ENCODE measurements around the gene RAET1E.

RAET1E gene

DNA sequence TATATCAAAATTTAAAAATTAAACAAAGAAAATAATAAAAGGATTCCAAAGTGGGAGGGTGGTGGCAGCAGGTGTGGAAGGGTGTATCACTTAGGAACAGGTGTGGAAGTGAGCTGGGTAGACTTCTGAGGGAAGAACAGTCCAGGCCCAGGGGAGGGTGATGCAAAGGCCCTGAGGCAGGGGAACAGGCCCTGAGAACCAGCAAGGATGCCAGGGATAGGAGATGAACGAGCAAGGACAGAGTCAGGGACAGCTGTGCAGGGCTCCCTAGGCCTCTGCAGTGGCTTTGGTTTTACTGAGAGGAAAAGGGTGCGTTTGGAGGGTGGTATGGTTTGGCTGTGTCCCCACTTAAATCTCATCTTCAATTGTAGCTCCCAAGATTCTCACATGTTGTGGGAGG is 9.4 kb upstream of the RAET1E start:
- Histone ChIP-seq H3K36me3 (no peaks in the 10 kb centered on the region), H3K4me3 (ENCODE audit: low read depth in 1 of 2, low read length in 1 of 2) (no peak overlapping the region), H3K27ac (no peak overlapping the region), H3K9me3 (no peaks in the 10 kb centered on the region), H3K4me1 (ENCODE audit: control insufficient read depth in 1 of 2, insufficient read depth in 1 of 2, low read depth in 1 of 2, low read length in 1 of 2) (no peaks in the 10 kb centered on the region), H3K27me3 (peaks cover 20% of the 10 kb centered on the region)
- TF ChIP-seq, protein P1, sequence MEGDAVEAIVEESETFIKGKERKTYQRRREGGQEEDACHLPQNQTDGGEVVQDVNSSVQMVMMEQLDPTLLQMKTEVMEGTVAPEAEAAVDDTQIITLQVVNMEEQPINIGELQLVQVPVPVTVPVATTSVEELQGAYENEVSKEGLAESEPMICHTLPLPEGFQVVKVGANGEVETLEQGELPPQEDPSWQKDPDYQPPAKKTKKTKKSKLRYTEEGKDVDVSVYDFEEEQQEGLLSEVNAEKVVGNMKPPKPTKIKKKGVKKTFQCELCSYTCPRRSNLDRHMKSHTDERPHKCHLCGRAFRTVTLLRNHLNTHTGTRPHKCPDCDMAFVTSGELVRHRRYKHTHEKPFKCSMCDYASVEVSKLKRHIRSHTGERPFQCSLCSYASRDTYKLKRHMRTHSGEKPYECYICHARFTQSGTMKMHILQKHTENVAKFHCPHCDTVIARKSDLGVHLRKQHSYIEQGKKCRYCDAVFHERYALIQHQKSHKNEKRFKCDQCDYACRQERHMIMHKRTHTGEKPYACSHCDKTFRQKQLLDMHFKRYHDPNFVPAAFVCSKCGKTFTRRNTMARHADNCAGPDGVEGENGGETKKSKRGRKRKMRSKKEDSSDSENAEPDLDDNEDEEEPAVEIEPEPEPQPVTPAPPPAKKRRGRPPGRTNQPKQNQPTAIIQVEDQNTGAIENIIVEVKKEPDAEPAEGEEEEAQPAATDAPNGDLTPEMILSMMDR (IDR thresholded peaks at IDR 0.05): no peak

DNA sequence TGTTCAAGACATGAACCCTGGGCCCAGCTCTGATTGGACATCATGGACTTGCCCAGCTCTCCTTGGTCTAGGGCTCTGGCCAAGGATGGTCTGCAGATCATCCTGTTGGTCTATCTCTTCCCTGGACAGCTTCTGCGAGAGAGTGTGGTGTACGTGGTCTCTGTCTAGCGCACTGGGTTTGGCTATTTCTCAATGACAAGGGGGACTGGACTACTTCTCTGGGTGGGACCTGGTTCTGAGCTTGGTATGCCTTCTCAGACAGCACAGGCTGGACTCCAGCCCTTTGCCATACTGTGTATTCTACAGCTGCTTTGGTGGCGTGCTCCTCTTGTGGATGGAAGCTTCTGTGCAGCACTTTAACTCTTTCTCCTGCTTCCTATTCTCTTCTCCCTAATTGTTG is 8.5 kb upstream of the RAET1E start:
- no peak overlapping the region for H3K27ac ChIP-seq
- no peaks in the 10 kb centered on the region for H3K4me1 ChIP-seq (ENCODE audit: control insufficient read depth in 1 of 2, insufficient read depth in 1 of 2, low read depth in 1 of 2, low read length in 1 of 2)
- H3K4me3 ChIP-seq (ENCODE audit: low read depth in 1 of 2, low read length in 1 of 2): no peak overlapping the region
- TF ChIP-seq, protein P1 (IDR thresholded peaks at IDR 0.05): no peak
- H3K36me3 ChIP-seq: no peaks in the 10 kb centered on the region
- peaks cover 11% of the 10 kb centered on the region for H3K27me3 ChIP-seq
- H3K9me3 ChIP-seq: no peaks in the 10 kb centered on the region

DNA sequence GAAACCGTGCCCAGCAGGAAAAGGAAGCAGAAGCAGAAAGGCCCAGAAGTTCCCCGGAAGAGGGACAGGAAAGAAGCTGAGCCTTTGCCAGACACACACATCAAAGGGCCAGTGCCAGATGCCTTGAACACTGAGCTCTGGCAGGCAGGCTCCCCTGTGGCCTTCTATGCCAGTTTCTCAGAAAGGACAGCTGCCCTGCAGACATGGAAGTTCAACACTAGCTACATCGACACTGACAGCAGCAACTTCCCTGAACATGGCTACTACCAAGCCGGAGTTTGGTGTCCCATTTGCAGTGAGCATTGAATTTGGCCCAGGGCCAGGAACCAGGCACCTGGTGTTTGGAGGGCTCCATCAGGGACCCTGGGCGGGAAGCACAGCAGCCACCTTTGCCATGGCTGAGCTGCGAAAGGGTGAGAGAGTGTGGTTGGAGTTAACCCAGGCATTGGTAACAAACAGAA is 8.0 kb upstream of the RAET1E start:
- Histone ChIP-seq H3K36me3 (no peaks in the 10 kb centered on the region), H3K9me3 (no peaks in the 10 kb centered on the region), H3K27me3 (peaks cover 11% of the 10 kb centered on the region), H3K4me3 (ENCODE audit: low read depth in 1 of 2, low read length in 1 of 2) (no peak overlapping the region), H3K4me1 (ENCODE audit: control insufficient read depth in 1 of 2, insufficient read depth in 1 of 2, low read depth in 1 of 2, low read length in 1 of 2) (no peaks in the 10 kb centered on the region), H3K27ac (no peak overlapping the region)
- TF ChIP-seq, protein P1 (IDR thresholded peaks at IDR 0.05): no peak

DNA sequence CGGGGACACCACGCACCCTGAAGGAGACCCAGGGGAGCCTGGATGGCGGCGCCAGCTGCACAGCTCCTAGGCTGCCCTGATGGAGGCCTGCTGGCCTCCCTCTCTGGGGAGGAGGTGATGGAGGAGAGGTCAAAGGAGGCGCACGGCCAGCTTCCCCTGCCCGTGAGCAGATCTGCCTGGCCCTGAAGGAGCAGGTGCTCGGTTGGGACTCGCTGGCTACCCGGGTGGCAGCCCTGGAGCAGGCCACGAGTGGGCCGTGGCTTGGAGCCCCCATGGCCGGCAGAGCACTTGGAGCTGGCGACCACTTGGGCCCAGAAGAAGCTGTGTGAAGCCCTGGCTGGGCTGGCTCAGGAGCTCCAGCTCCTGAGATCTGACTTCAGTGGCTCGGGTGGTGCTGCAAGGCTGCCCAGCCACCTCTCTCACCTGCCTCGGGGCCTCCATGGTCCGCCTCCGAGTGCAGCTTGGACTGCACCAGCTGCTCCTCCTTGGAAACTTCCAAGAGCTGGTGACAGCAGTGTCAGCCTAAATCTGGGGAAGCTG is 7.5 kb upstream of the RAET1E start:
- H3K9me3 ChIP-seq: no peaks in the 10 kb centered on the region
- no peak overlapping the region for H3K4me3 ChIP-seq (ENCODE audit: low read depth in 1 of 2, low read length in 1 of 2)
- H3K4me1 ChIP-seq (ENCODE audit: control insufficient read depth in 1 of 2, insufficient read depth in 1 of 2, low read depth in 1 of 2, low read length in 1 of 2): no peaks in the 10 kb centered on the region
- H3K27me3 ChIP-seq: peaks cover 11% of the 10 kb centered on the region
- no peak overlapping the region for H3K27ac ChIP-seq
- no peaks in the 10 kb centered on the region for H3K36me3 ChIP-seq
- TF ChIP-seq, protein P1 (IDR thresholded peaks at IDR 0.05): no peak

DNA sequence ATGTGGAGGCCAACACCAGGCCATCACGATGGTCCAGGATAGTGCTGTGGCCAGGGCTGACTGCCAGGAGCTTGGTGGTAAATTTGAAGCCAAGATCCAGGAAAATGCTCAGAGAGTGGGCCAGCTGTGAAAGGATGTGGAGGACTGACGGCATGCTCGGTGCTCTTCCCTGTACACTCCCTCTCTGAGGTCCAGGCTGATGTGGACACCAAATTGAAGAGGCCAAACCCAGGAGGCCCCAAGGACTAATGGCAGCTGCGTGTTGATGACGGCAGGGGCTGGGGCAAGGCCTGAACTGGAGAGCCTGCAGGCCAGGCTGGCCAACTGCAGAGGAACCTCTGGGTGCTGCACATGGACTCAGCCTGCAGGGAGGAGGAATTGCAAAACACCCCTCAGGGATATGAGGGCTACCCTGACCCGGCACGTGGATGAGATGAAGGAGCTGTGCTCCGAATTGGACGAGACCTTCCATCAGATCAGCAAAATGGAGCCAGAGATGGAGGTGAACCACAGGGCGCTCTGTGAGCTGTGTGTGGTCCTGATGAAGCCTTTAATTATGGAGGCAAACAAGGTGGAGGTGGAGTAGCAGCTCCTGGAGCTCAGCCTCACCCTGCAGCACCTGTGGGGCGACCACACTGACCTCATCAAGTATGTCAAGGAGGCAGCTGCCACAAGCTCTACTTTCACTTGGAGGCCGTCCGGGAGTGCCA is 6.9 kb upstream of the RAET1E start:
- Histone ChIP-seq H3K9me3 (no peaks in the 10 kb centered on the region), H3K4me3 (ENCODE audit: low read depth in 1 of 2, low read length in 1 of 2) (no peak overlapping the region), H3K27me3 (peaks cover 7% of the 10 kb centered on the region), H3K4me1 (ENCODE audit: control insufficient read depth in 1 of 2, insufficient read depth in 1 of 2, low read depth in 1 of 2, low read length in 1 of 2) (no peaks in the 10 kb centered on the region), H3K27ac (no peak overlapping the region), H3K36me3 (no peaks in the 10 kb centered on the region)
- TF ChIP-seq, protein P1 (IDR thresholded peaks at IDR 0.05): no peak
